Fibroblast of lung (primary cell): ENCODE measurements around the gene SORCS2. TPM values are rescaled to one million over a fixed set of nuclear protein-coding genes. Genes with fewer than 3 reads are reported as not detected.

ENCODE experiments used
- DNase-seq, 2 donors: peaks; one replicate each; pipeline versions ENCODE4 v3.0.0 to v3.0.0-alpha.2; 2010; ENCODE audit warnings: low read depth in 2 of 2
- H2AFZ ChIP-seq: 2 replicates; pipeline ENCODE4 v1.5.1; 2012; ENCODE audit warnings: low read length, control low read depth, inconsistent platforms
- H3K27ac ChIP-seq: 2 replicates; pipeline ENCODE4 v1.5.1; 2011; ENCODE audit warnings: low read length, control low read depth; ENCODE audit not compliant: insufficient read depth
- H3K27me3 ChIP-seq: 2 replicates; pipeline ENCODE4 v1.5.1; 2011; ENCODE audit warnings: mild to moderate bottlenecking, low read length; ENCODE audit not compliant: control insufficient read depth, insufficient read depth
- H3K36me3 ChIP-seq: 2 replicates; pipeline ENCODE4 v1.5.1; 2011; ENCODE audit warnings: low read length; ENCODE audit not compliant: control insufficient read depth, insufficient read depth
- H3K4me1 ChIP-seq: 2 replicates; pipeline ENCODE4 v1.5.1; 2011; ENCODE audit warnings: low read length; ENCODE audit not compliant: control insufficient read depth, insufficient read depth; ENCODE audit errors: extremely low read depth
- H3K4me2 ChIP-seq: 2 replicates; pipeline ENCODE4 v1.5.1; 2011; ENCODE audit warnings: low read length, control low read depth; ENCODE audit not compliant: insufficient read depth; ENCODE audit errors: extremely low read depth
- H3K4me3 ChIP-seq, 4 experiments: fragments of 200-600 bp in 1 of 4; sonication (generic) in 1 of 4; replicated peaks in 1 of 4; 2 replicates each; pipeline ENCODE4 v1.5.1; 2011 to 2016; ENCODE audit warnings: low read length in 4 of 4, low read depth in 3 of 4, mild to moderate bottlenecking in 3 of 4, control low read depth in 2 of 4, inconsistent platforms in 1 of 4, mixed read lengths in 1 of 4; ENCODE audit not compliant: insufficient read depth in 1 of 4; ENCODE audit errors: control extremely low read depth in 1 of 4
- H3K79me2 ChIP-seq: 2 replicates; pipeline ENCODE4 v1.5.1; 2012; ENCODE audit warnings: mild to moderate bottlenecking, low read length, inconsistent platforms; ENCODE audit not compliant: control insufficient read depth, insufficient read depth
- H3K9ac ChIP-seq: 2 replicates; pipeline ENCODE4 v1.5.1; 2011; ENCODE audit warnings: mild to moderate bottlenecking, low read length, control low read depth; ENCODE audit not compliant: insufficient read depth
- H3K9me3 ChIP-seq: 2 replicates; pipeline ENCODE4 v1.5.1; 2012; ENCODE audit warnings: low read depth, low read length; ENCODE audit not compliant: control insufficient read depth, insufficient read depth
- H4K20me1 ChIP-seq: 2 replicates; pipeline ENCODE4 v1.5.1; 2011; ENCODE audit warnings: low read length; ENCODE audit not compliant: control insufficient read depth, insufficient read depth; ENCODE audit errors: extremely low read depth
- EZH2 ChIP-seq: IDR thresholded peaks from 2 replicates; pipeline ENCODE4 v1.5.1; 2012; ENCODE audit warnings: low read length, control low read depth, mild to moderate bottlenecking; ENCODE audit errors: missing control alignments
- polyA plus RNA-seq, 2 donors: library from polyadenylated mRNA; depleted of rRNA in 1 of 2; stranded (reverse) in 1 of 2; unstranded in 1 of 2; fragments of >200 nt; gene quantifications; 2 replicates each; pipeline ENCODE4 v1.2.1, GENCODE V29; 2011 to 2012; ENCODE audit warnings: missing spikeins in 1 of 2
- total RNA-seq: library from RNA; depleted of rRNA; stranded (reverse); fragments of >200 nt; gene quantifications from 2 replicates; pipeline ENCODE4 v1.2.1, GENCODE V29; 2014
- TF ChIP-seq, protein P1 (sequence below), 2 donors: IDR thresholded peaks in 1 of 2; conservative IDR thresholded peaks in 1 of 2; 1 replicate in 1 of 2; 2 replicates in 1 of 2; pipeline ENCODE4 v1.5.1; 2011 to 2012; ENCODE audit warnings: low read length in 2 of 2, control low read depth in 1 of 2, inconsistent platforms in 1 of 2, low read depth in 1 of 2, mild to moderate bottlenecking in 1 of 2

SORCS2 gene
- total and polyA plus RNA-seq, 2 donors (not counting 1 experiment from before 2014, with no cell fraction given), result 0.17 to 0.41 TPM

- Histone ChIP-seq H3K4me2 (no peak overlapping the region), H3K27ac (no peak overlapping the region), H3K4me1 (no peaks in the 10 kb centered on the region), H2AFZ (no peak overlapping the region), H3K9me3 (no peaks in the 10 kb centered on the region), H3K9ac (no peak overlapping the region), H3K27me3 (no peaks in the 10 kb centered on the region), H4K20me1 (no peaks in the 10 kb centered on the region), H3K79me2 (no peaks in the 10 kb centered on the region), H3K4me3 (no peak overlapping the region), H3K36me3 (no peaks in the 10 kb centered on the region)
- no peak for TF ChIP-seq EZH2
- TF ChIP-seq, protein P1, sequence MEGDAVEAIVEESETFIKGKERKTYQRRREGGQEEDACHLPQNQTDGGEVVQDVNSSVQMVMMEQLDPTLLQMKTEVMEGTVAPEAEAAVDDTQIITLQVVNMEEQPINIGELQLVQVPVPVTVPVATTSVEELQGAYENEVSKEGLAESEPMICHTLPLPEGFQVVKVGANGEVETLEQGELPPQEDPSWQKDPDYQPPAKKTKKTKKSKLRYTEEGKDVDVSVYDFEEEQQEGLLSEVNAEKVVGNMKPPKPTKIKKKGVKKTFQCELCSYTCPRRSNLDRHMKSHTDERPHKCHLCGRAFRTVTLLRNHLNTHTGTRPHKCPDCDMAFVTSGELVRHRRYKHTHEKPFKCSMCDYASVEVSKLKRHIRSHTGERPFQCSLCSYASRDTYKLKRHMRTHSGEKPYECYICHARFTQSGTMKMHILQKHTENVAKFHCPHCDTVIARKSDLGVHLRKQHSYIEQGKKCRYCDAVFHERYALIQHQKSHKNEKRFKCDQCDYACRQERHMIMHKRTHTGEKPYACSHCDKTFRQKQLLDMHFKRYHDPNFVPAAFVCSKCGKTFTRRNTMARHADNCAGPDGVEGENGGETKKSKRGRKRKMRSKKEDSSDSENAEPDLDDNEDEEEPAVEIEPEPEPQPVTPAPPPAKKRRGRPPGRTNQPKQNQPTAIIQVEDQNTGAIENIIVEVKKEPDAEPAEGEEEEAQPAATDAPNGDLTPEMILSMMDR (conservative IDR thresholded peaks at IDR 0.05 in 1 of 2, IDR thresholded peaks at IDR 0.05 in 1 of 2; ENCODE audit: low read depth in 1 of 2, low read length in 2 of 2), result no peak
- no peak for DNase-seq
These were observed 332.5 kb downstream of the SORCS2 start for GRCh38 chr4:7524843-7525242.

DNA sequence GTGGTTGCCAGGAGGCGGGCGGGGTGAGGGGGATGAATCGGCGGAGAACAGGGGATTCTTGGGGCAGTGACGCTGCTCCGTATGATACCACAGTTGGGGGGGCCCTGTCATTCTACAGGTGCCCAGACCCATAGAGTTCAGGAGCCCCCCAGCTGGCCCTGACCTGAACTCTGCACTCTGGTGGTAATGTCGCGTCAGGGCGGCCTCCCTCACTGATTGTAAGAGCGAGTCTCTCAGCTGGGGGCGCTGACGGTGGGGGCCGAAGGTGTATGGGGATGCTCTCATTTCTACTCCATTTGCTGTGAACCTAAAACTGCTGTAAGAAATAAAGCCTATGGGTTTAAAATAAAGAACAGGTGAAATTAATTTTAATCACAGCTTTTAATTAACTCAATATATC, 334.2 kb downstream of the SORCS2 start:
- H3K9ac ChIP-seq, result no peak overlapping the region
- no peaks in the 10 kb centered on the region for H3K4me1 ChIP-seq
- no peak overlapping the region for H3K4me3 ChIP-seq
- DNase-seq, result no peak
- no peak overlapping the region for H2AFZ ChIP-seq
- H3K4me2 ChIP-seq, result no peak overlapping the region
- no peaks in the 10 kb centered on the region for H3K36me3 ChIP-seq
- no peaks in the 10 kb centered on the region for H3K79me2 ChIP-seq
- no peaks in the 10 kb centered on the region for H4K20me1 ChIP-seq
- no peaks in the 10 kb centered on the region for H3K9me3 ChIP-seq
- H3K27me3 ChIP-seq, result no peaks in the 10 kb centered on the region
- no peak for TF ChIP-seq EZH2
- TF ChIP-seq, protein P1 (conservative IDR thresholded peaks at IDR 0.05 in 1 of 2, IDR thresholded peaks at IDR 0.05 in 1 of 2; ENCODE audit: low read depth in 1 of 2, low read length in 2 of 2), result no peak
- no peak overlapping the region for H3K27ac ChIP-seq

DNA sequence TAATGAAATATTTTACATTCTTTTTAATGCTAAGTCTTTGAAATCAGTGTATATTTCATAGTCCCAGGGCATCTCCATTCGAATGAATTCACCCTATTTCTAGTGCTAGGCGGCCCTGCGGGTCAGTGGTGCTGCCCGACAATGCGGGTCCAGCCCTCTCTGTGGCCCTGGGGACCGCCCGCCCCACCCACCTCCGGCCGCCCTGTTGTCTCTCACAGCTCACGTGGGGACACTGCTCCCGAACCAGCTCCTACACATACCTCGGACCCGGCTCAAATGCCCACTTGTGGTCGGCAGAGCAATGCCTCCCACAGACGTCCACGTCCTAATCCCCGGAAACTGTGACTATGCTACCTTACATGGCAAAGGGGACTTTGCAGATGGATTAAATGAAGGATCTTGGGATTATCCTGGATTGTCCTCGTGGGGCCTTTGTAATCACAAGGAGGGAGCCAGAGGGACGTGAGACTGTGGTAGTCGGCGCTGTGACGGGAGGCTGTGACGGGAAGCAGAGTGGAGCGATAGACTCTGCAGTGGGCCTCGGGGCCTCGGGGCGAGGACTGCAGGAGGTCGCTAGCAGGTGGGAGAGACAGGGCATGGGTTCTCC, 334.7 kb downstream of the SORCS2 start:
- Histone ChIP-seq H3K27me3 (no peaks in the 10 kb centered on the region), H3K9ac (no peak overlapping the region), H3K79me2 (no peaks in the 10 kb centered on the region), H4K20me1 (no peaks in the 10 kb centered on the region), H2AFZ (no peak overlapping the region), H3K9me3 (no peaks in the 10 kb centered on the region), H3K36me3 (no peaks in the 10 kb centered on the region), H3K4me3 (no peak overlapping the region), H3K4me2 (no peak overlapping the region), H3K4me1 (no peaks in the 10 kb centered on the region), H3K27ac (no peak overlapping the region)
- TF ChIP-seq, protein P1 (conservative IDR thresholded peaks at IDR 0.05 in 1 of 2, IDR thresholded peaks at IDR 0.05 in 1 of 2; ENCODE audit: low read depth in 1 of 2, low read length in 2 of 2), result no peak
- TF ChIP-seq EZH2, result no peak
- no peak for DNase-seq
